ENCODE results near the gene ZNF136. TPM values are rescaled to one million over a fixed set of nuclear protein-coding genes. Genes with fewer than 3 reads are reported as not detected.

The ZNF136 gene
- 15.3 TPM for total RNA-seq

DNA sequence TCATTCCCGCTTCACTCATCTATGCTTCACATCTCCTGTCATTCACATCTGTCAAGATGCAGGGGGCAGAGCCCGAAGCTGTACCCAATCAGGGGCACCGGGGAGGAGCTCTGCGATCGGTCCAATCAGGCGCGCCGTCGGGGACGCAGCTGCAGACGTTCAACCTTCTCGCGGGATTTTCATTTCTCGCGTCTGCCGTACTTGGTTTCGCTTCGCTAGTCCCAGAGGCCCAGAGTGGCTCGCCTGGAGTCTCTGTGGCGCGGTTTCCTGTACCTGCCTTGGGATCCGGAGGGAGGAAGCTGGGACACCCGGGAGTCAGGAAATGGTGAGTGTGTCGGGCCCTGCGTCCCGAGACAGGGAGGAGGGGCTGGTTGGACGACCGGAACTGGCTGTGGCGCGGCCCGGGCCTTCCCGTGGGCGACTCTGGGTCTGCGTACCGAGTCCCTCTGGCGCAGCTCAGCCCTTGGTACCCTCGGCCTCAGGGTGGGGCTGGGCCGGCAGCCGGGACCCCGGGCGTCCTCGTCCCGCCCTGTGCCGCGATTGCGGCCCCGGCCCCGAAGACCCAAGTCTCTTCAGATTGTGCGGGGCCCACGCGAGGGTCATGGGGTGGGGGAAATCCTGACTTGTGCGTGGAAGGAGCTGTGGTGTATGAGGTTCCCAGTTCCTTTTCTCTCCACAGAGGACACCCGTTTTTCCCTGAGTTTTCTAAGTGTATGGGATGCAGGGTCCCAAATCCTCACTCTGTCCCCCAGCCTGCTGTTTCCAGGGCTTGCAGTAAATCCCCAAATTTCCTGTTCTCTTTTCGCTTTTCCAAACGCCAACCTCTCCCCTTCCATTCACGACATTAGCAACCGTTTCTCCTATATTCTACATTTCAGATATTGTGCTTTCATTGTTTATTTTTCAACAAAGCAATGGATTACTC lies at the start of gene ZNF136:
ZNF136 (plus strand) TSS at position 215 of the 925 bp plus-strand sequence; CDS start at position 323, 108 bp downstream.
- peak; percentile 96 for DNase-seq (ENCODE audit: low spot score)

GRCh38 chr19:12113121-12113520 lies 49.8 kb upstream of the ZNF136 start:
- no peak for DNase-seq (ENCODE audit: low spot score)

- DNase-seq (ENCODE audit: low spot score), result no peak
These were observed 45.5 kb upstream of the ZNF136 start for GRCh38 chr19:12117201-12117970.

- DNase-seq (ENCODE audit: low spot score), result no peak
These were observed 36.2 kb upstream of the ZNF136 start for GRCh38 chr19:12126707-12127106.

GRCh38 chr19:12133069-12133468 lies 29.8 kb upstream of the ZNF136 start:
- DNase-seq (ENCODE audit: low spot score), result no peak

DNA sequence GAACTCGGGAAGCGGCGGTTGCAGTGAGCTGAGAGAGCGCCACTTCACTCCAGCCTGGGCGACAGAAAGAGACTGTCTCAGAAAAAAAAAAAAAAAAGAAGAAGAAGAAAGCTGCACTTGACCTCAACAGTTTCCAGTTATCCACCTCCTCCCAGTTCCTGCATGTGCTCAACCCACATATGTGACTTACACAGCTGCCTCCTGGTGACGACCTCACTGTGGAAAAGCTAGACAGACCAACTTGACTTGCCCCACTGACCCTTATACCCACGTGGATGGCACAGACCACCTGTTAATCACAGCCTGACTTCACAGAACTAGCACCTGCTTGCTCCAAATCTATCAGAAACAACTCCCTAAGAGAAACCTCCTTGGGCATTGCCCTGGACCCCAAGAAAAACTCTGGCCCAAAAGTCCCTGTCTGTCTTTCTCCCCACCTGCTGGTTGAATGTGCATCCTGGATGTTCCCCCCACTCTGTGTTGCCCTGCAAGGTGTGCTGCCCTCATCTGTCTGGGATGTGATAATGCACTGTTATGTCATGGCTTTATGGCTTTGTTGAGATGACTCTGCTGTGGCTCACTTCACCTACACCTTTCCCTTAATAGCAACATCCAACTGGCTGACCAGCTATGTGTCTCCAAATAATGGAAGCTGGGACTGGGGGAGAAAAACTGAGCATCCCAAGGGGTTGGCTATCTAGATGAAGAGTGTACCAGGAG lies 25.5 kb upstream of the ZNF136 start:
- no peak for DNase-seq (ENCODE audit: low spot score)

DNA sequence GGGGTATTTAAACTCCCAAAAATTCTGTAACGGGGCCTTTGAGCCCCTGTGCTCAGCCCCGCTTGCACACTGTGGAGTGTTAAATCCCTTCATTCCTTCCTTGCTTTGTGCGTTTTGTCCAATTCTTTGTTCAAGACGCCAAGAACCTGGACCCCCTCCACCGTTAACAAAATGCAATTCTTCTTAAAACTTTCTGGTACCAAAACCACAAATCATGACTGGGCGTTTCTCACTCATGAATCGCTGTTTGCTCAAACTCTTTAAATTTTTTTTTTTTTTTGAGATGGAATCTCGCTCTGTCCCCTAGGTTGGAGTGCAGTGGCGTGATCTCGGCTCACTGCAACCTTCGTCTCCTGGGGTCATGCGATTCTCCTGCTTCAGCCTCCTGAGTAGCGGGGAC lies 23.6 kb upstream of the ZNF136 start:
- DNase-seq (ENCODE audit: low spot score), result no peak

- DNase-seq (ENCODE audit: low spot score), result peak; percentile 98
These were observed 22.9 kb upstream of the ZNF136 start, which contains the start of gene ZNF20 for GRCh38 chr19:12139885-12140544. Gene ZNF20 (minus strand): TSS chr19:12140350. CDS start chr19:12140182, 168 bp downstream.

DNA sequence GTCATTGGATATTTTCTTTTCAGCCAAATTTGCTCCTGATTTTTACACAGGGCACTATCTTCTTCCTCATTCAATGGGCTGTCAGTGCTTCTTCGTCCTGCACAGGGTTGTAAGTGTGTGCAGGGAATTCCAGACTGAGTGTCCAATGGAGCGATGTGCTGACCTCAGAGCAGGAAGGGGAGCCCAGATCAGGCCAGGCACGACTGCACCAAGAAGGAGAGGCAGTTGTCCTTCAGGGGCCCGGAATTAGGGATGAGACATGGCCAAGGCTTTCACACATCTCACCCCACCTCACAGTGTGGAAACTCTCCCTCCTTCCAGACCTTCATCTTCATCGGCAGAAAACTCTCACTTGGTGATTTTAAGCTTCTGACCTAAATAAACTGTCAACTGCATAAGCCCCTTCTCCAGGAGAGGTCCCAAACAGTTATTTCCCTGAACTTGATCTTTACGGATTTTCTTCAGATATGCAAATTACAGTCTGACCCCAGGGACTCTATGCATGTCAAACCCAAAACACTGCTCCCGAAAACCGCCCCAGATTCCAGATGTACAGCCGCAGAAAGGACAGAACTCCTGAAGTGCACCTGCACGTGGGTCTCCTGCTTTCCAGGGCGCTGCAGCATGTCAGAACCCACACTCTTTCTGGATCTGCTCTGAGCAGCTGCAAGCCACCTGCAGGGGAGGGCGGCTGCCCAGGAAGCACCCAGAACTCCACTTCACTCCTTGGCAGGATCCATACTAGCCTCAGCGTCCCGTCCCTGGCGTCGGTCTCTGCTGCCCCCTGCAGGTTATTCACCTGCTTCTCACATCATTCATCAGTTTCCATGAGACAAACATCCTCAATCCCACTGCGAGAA lies 22.1 kb upstream of the ZNF136 start:
- DNase-seq (ENCODE audit: low spot score), result peak; percentile 92

DNA sequence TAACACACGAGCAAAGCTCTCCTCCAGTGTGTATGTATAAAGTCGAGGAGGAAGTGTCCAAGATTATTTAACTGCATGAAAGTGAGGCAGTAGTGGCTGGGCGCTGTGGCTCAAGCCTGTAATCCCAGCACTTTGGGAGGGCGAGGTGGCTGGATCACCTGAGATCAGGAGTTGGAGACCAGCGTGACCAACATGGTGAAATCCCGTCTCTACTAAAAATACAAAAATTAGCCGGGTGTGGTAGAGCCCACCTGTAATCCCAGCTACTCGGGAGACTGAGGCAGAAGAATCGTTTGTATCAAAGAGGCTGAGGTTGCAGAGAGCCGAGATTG lies 21.5 kb upstream of the ZNF136 start:
- no peak for DNase-seq (ENCODE audit: low spot score)

DNA sequence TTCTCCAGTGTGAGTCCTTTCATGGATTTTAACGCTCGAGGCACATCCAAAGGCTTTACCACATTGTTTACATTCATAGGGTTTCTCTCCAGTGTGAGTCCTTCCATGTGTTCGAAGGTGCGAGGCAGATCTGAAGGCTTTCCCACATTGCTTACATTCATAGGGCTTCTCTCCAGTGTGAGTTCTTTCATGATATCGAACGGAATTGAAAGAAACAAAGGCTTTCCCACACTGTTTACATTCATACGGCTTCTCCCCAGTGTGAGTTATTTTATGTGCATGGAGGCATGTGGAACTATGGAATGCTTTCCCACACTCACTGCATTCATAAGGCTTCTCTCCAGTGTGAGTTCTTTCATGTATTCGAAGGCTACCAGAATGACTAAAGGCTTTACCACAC lies 17.5 kb upstream of the ZNF136 start:
- DNase-seq (ENCODE audit: low spot score), result no peak

DNA sequence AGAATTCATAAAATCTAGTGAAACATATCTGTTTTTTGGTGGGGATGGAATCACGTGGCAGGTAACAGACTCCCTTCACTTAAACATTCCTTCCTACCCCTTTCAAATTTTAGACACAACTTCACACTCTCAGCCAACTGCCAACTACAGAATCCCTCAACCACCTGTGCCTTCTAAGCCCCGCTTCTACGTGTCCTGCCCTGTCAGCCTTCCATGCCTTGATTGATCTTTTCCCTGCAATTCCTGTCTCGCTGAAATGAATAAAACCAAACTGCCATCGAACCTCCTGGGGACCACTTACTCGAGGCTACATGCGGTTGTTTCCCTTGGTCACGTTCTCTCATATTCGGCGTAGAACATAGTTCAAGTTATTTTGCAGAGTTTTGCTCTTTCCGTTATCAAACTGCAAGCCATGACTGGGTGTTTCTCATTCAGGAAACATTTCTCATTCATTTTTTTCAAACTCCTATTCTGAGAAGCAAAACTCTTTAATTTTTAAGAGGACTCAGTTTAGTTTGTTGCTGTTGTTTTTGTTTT lies 7.5 kb upstream of the ZNF136 start:
- no peak for DNase-seq (ENCODE audit: low spot score)

DNA sequence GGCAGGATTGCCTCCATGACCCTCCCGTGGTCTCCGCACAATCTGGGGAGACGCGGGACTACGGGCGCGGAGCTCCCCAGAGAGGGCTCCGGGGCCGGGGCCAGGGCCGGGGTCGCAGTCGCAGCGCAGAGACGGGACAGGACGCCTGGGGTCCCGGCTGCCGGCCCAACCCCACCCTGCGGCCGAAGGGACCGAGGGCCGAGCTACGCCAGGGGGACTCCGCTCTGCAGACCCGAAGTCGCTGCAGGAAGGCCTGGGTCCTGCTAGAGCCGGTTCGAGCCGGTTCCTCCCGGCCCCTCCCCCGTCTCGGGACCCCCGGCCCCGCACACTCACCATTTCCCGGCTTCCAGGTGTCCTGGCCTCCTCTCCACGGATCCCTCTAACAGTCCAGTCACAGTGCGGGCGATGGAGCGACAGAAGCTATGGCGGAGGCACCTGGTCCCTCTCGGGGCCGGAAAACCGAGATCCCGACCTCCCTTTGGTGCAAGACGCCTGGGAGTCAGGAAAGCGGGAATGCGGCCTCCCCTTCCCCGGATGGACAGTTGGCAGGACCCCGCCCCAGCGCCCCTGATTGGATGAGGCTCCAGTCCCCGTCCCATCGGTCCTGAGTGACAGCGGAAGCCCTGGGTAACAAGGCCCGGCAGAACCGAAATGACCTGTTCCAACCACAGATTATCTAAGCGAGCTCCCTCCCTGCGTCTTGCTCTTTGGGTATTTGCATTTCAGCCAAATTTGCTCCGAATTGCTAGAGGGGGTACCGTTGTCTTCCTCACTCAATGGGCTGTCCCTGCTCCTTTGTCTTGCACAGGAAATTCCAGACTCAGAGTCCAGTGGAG lies 6.5 kb upstream of the ZNF136 start, which contains the start of gene ZNF625:
ZNF625 (minus strand) TSS at position 512 of the 836 bp plus-strand sequence; CDS start at position 336, 176 bp downstream.
- DNase-seq (ENCODE audit: low spot score), result peak; percentile 89

GRCh38 chr19:12159773-12160414 lies 3.0 kb upstream of the ZNF136 start:
- no peak for DNase-seq (ENCODE audit: low spot score)

- no peak for DNase-seq (ENCODE audit: low spot score)
These were observed 399 bp upstream of the ZNF136 start for GRCh38 chr19:12162513-12162881.

DNA sequence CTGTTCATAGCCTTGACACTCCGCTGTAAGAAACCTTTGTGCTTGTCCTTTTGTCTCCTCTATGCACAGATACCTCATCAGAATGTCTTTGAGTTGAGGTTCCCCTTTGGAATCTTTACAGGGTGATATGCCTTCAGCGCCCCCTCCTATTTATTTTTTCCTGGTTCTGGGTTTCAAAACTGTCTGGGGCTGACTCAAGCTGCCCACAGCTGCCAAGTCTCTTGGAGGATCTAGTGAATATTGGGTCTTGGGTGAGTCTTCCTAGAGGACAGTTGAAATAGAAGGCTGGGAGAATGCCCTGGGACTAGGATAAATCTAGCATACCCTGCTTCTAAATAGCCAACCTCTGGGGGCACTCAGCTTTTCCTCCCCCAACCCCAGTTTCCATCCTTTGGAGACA lies 930 bp downstream of the ZNF136 start:
- DNase-seq (ENCODE audit: low spot score), result no peak

GRCh38 chr19:12166626-12167025 lies 3.7 kb downstream of the ZNF136 start:
- DNase-seq (ENCODE audit: low spot score), result no peak

GRCh38 chr19:12180377-12180776 lies 17.5 kb downstream of the ZNF136 start:
- no peak for DNase-seq (ENCODE audit: low spot score)

DNA sequence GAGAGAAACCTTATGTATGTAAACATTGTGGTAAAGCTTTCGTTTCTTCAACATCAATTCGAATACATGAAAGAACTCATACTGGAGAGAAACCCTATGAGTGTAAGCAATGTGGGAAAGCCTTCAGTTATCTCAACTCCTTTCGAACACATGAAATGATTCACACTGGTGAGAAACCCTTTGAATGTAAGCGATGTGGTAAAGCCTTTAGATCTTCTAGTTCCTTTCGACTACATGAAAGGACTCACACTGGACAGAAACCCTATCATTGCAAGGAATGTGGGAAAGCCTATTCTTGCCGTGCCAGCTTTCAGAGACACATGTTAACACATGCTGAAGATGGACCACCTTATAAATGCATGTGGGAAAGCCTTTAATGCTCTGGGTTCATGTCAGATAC lies 24.7 kb downstream of the ZNF136 start:
- DNase-seq (ENCODE audit: low spot score), result no peak

Data from ureter (tissue), 1 donor.